ENCODE results near the gene LDAF1.
"Not testable (repeated sequence)": the region's sequence is repeated elsewhere in the genome, so short reads cannot be mapped to it uniquely, and the experiment has no call there.

Gene LDAF1

GRCh38 chr16:21163576-21163975, 5.1 kb downstream of the LDAF1 start:
- DNase-seq = no peak

GRCh38 chr16:21164521-21165168, 6.2 kb downstream of the LDAF1 start:
- no peak for DNase-seq

- no peak for DNase-seq
These were observed 8.1 kb downstream of the LDAF1 start for GRCh38 chr16:21166561-21166961.

GRCh38 chr16:21167360-21167759, 8.9 kb downstream of the LDAF1 start:
- no peak for DNase-seq

- DNase-seq = no peak
These were observed 9.6 kb downstream of the LDAF1 start for GRCh38 chr16:21167929-21168602.

GRCh38 chr16:21169249-21169981, 10.9 kb downstream of the LDAF1 start:
- DNase-seq = no peak

- not testable (repeated sequence) for DNase-seq
These were observed 11.6 kb downstream of the LDAF1 start for GRCh38 chr16:21170116-21170515.

GRCh38 chr16:21172650-21173049, 14.2 kb downstream of the LDAF1 start:
- DNase-seq = no peak

GRCh38 chr16:21175397-21175796, 16.9 kb downstream of the LDAF1 start:
- DNase-seq = no peak

GRCh38 chr16:21179126-21179982, 20.9 kb downstream of the LDAF1 start:
- DNase-seq = no peak

GRCh38 chr16:21179983-21180365, 21.5 kb downstream of the LDAF1 start:
- DNase-seq = no peak

- DNase-seq = no peak
These were observed 25.5 kb downstream of the LDAF1 start for GRCh38 chr16:21183995-21184394.

- peak; percentile 19 for DNase-seq
These were observed 26.4 kb downstream of the LDAF1 start for GRCh38 chr16:21184834-21185233.

- DNase-seq = no peak
These were observed 27.3 kb downstream of the LDAF1 start for GRCh38 chr16:21185659-21186325.

GRCh38 chr16:21186326-21186691, 27.8 kb downstream of the LDAF1 start:
- no peak for DNase-seq

GRCh38 chr16:21189311-21189710, 30.8 kb downstream of the LDAF1 start:
- DNase-seq = no peak

- no peak for DNase-seq
These were observed 31.5 kb downstream of the LDAF1 start for GRCh38 chr16:21190013-21190412.

- no peak for DNase-seq
These were observed 32.1 kb downstream of the LDAF1 start for GRCh38 chr16:21190599-21190998.

- DNase-seq = no peak
These were observed 34.5 kb downstream of the LDAF1 start for GRCh38 chr16:21192991-21193390.

GRCh38 chr16:21194771-21195301, 36.4 kb downstream of the LDAF1 start:
- no peak for DNase-seq

- not testable (repeated sequence) for DNase-seq
These were observed 36.9 kb downstream of the LDAF1 start for GRCh38 chr16:21195330-21195729.

GRCh38 chr16:21197112-21197511, 38.6 kb downstream of the LDAF1 start:
- no peak for DNase-seq

Measured in suppressor macrophage treated with lipopolysaccharide for 4 hours (primary cell).